Activated T-cell treated with anti-CD3 and anti-CD28 coated beads, Interleukin-2, amount 50 U/mL, for 48 hours (primary cell): ENCODE measurements around the gene NGDN.
"Not testable (repeated sequence)": the region's sequence is repeated elsewhere in the genome, so short reads cannot be mapped to it uniquely, and the experiment has no call there.

Experiments used
- DNase-seq, 2 experiments: peaks; one replicate each; pipeline ENCODE4 v3.0.0-alpha.2; 2020

NGDN gene

GRCh38 chr14:23469127-23469905 lies at the start of gene NGDN:
NGDN (plus strand) TSS chr14:23469703; CDS start chr14:23469716, 13 bp downstream.
- DNase-seq, result peak; percentile 96 to 97

GRCh38 chr14:23421594-23421993 lies 47.9 kb upstream of the NGDN start:
- DNase-seq, result peak; percentile 29 to 30

GRCh38 chr14:23423657-23424056 lies 45.8 kb upstream of the NGDN start:
- no peak for DNase-seq

- DNase-seq, result no peak
These were observed 44.3 kb upstream of the NGDN start for GRCh38 chr14:23425169-23425568.

- not testable (repeated sequence) for DNase-seq
These were observed 43.7 kb upstream of the NGDN start for GRCh38 chr14:23425798-23426197.

GRCh38 chr14:23428686-23429495 lies 40.6 kb upstream of the NGDN start:
- DNase-seq, result no peak

GRCh38 chr14:23430016-23430722 lies 39.3 kb upstream of the NGDN start:
- no peak for DNase-seq

GRCh38 chr14:23430723-23431085 lies 38.8 kb upstream of the NGDN start:
- DNase-seq, result no peak

- DNase-seq, result no peak
These were observed 38.0 kb upstream of the NGDN start for GRCh38 chr14:23431486-23431885.

- no peak for DNase-seq
These were observed 37.2 kb upstream of the NGDN start for GRCh38 chr14:23432102-23432925.

- DNase-seq, result no peak
These were observed 36.6 kb upstream of the NGDN start for GRCh38 chr14:23432946-23433345.

GRCh38 chr14:23433457-23433856 lies 36.0 kb upstream of the NGDN start:
- no peak for DNase-seq

- DNase-seq, result no peak
These were observed 34.8 kb upstream of the NGDN start for GRCh38 chr14:23434488-23435222.

- DNase-seq, result no peak
These were observed 33.8 kb upstream of the NGDN start, which contains the start of gene MYH7 for GRCh38 chr14:23435543-23436326. MYH7 (minus strand) TSS chr14:23435660; CDS start chr14:23433732, 1,928 bp downstream.

- no peak for DNase-seq
These were observed 33.0 kb upstream of the NGDN start for GRCh38 chr14:23436327-23437132.

- DNase-seq, result no peak
These were observed 32.1 kb upstream of the NGDN start for GRCh38 chr14:23437133-23438100.

GRCh38 chr14:23438101-23438971 lies 31.2 kb upstream of the NGDN start:
- peak in 1 of 2 experiments; percentile 8 for DNase-seq
